PC-3 (cell line): ENCODE results near the gene MPPED1. TPM values are rescaled to one million over a fixed set of nuclear protein-coding genes. Genes with fewer than 3 reads are reported as not detected.

Experiments used
- ATAC-seq: fragments of 200-7000 bp; cut with Tn5 transposase; 2 replicates; pipeline ENCODE4 v1.9.1; 2020; ENCODE audit warnings: mild to moderate bottlenecking, moderate library complexity
- BruUV-seq: library from RNA; stranded (reverse); fragments of 400-500 nt; replicated peaks from 2 replicates; lab custom pipeline; 2021; lab: Mats Ljungman, UMichigan
- CTCF ChIA-PET: fragments of 300-600 bp; sonication (Branson Sonifier 250); formaldehyde crosslinking; loops from one replicate; lab custom pipeline; 2022; ENCODE audit warnings: antibody characterized with exemption; lab: Charles Lee
- POLR2A ChIA-PET: fragments of 300-600 bp; sonication (Branson Sonifier 250); formaldehyde crosslinking; loops from one replicate; lab custom pipeline; 2022; ENCODE audit warnings: antibody characterized with exemption; ENCODE audit not compliant: unreplicated experiment; lab: Charles Lee
- DNase-seq: peaks from one replicate; pipeline ENCODE4 v3.0.0-alpha.2; 2015
- H2AFZ ChIP-seq: fragments of 300-600 bp; sonication (generic); 2 replicates; pipeline ENCODE4 v1.6.0; 2016; ENCODE audit warnings: antibody characterized with exemption, low read length
- H3F3A ChIP-seq: fragments of 300-600 bp; sonication (generic); one replicate; pipeline ENCODE4 v1.6.0; 2017; ENCODE audit warnings: antibody characterized with exemption, low read length, control low read depth, mild to moderate bottlenecking; ENCODE audit not compliant: unreplicated experiment
- H3K27ac ChIP-seq: fragments of 300-600 bp; sonication (generic); 2 replicates; pipeline ENCODE4 v1.5.1; 2016; ENCODE audit warnings: mild to moderate bottlenecking, low read length
- H3K27me3 ChIP-seq: fragments of 300-600 bp; sonication (generic); 2 replicates; pipeline ENCODE4 v1.6.1; 2016; ENCODE audit warnings: low read length, mixed read lengths
- H3K36me3 ChIP-seq: fragments of 300-600 bp; sonication (generic); 2 replicates; pipeline ENCODE4 v1.6.1; 2016; ENCODE audit warnings: low read depth, mixed run types, low read length, mixed read lengths
- H3K4me1 ChIP-seq: fragments of 300-600 bp; sonication (generic); 2 replicates; pipeline ENCODE4 v1.5.1; 2016; ENCODE audit warnings: low read length; ENCODE audit not compliant: insufficient read depth
- H3K4me2 ChIP-seq: fragments of 300-600 bp; sonication (generic); 2 replicates; pipeline ENCODE4 v1.6.0; 2016; ENCODE audit warnings: low read length
- H3K4me3 ChIP-seq: fragments of 300-600 bp; sonication (generic); 2 replicates; pipeline ENCODE4 v1.5.1; 2016; ENCODE audit warnings: mild to moderate bottlenecking, low read length, mixed read lengths
- H3K79me2 ChIP-seq: fragments of 300-600 bp; sonication (generic); 2 replicates; pipeline ENCODE4 v1.6.1; 2017; ENCODE audit warnings: low read length, mixed read lengths
- H3K9ac ChIP-seq: fragments of 300-600 bp; sonication (generic); 2 replicates; pipeline ENCODE4 v1.6.0; 2016; ENCODE audit warnings: mild to moderate bottlenecking, low read length
- H3K9me2 ChIP-seq: fragments of 300-600 bp; sonication (generic); replicated peaks from 2 replicates; pipeline ENCODE4 v1.6.1; 2016; ENCODE audit warnings: mixed run types, low read length, mixed read lengths
- H3K9me3 ChIP-seq: fragments of 300-600 bp; sonication (generic); 2 replicates; pipeline ENCODE4 v1.6.1; 2016; ENCODE audit warnings: low read length, mixed read lengths
- H4K20me1 ChIP-seq: fragments of 300-600 bp; sonication (generic); 2 replicates; pipeline ENCODE4 v1.6.1; 2016; ENCODE audit warnings: low read length, mixed read lengths
- EZH2 ChIP-seq: fragments of 300-600 bp; sonication (generic); IDR thresholded peaks from one replicate; pipeline ENCODE4 v1.6.1; 2017; ENCODE audit warnings: antibody characterized with exemption, mild to moderate bottlenecking, low read length; ENCODE audit not compliant: unreplicated experiment
- EZH2phosphoT487 ChIP-seq: fragments of 300-600 bp; sonication (generic); IDR thresholded peaks from 2 replicates; pipeline ENCODE4 v1.6.1; 2018; ENCODE audit warnings: mild to moderate bottlenecking, antibody characterized with exemption, low read length, borderline replicate concordance
- intact Hi-C: fragments of 100-400 bp; cut with micrococcal nuclease; formaldehyde crosslinking; loops from 2 replicates; pipeline ENCODE4 v1.9.0; 2023
- total RNA-seq: library from RNA; depleted of rRNA; stranded (reverse); fragments of >200 nt; gene quantifications from 2 replicates; pipeline ENCODE4 v1.2.3, GENCODE V29; 2014
- TF ChIP-seq, protein P1 (sequence below): fragments of 300-600 bp; sonication (generic); conservative IDR thresholded peaks from 2 replicates; pipeline ENCODE4 v1.5.1; 2017; ENCODE audit warnings: antibody characterized with exemption, low read depth, mild to moderate bottlenecking, low read length

MPPED1 gene
- total RNA-seq, 1 experiment from 2014 or later: not detected

GRCh38 chr22:43439368-43440103, 27.7 kb downstream of the MPPED1 start:
- H3K36me3 ChIP-seq: no peaks in the 10 kb centered on the region
- no peak overlapping the region for H3K9ac ChIP-seq
- H3K27ac ChIP-seq: no peak overlapping the region
- BruUV-seq: no TSS peak
- TF ChIP-seq, protein P1, sequence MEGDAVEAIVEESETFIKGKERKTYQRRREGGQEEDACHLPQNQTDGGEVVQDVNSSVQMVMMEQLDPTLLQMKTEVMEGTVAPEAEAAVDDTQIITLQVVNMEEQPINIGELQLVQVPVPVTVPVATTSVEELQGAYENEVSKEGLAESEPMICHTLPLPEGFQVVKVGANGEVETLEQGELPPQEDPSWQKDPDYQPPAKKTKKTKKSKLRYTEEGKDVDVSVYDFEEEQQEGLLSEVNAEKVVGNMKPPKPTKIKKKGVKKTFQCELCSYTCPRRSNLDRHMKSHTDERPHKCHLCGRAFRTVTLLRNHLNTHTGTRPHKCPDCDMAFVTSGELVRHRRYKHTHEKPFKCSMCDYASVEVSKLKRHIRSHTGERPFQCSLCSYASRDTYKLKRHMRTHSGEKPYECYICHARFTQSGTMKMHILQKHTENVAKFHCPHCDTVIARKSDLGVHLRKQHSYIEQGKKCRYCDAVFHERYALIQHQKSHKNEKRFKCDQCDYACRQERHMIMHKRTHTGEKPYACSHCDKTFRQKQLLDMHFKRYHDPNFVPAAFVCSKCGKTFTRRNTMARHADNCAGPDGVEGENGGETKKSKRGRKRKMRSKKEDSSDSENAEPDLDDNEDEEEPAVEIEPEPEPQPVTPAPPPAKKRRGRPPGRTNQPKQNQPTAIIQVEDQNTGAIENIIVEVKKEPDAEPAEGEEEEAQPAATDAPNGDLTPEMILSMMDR: no peak
- TF ChIP-seq EZH2phosphoT487: no peak
- no peak for TF ChIP-seq EZH2
- H3K27me3 ChIP-seq: peaks cover 8% of the 10 kb centered on the region; the same call in 1 of the 2 replicates
- no peaks in the 10 kb centered on the region for H4K20me1 ChIP-seq
- DNase-seq: no peak
- no peaks in the 10 kb centered on the region for H3K9me3 ChIP-seq
- no peak overlapping the region for H2AFZ ChIP-seq
- no peak overlapping the region for H3K4me2 ChIP-seq
- H3K79me2 ChIP-seq: no peaks in the 10 kb centered on the region
- H3K4me1 ChIP-seq: no peaks in the 10 kb centered on the region
- H3F3A ChIP-seq: no peaks in the 10 kb centered on the region
- intact Hi-C loops: no loop called here
- POLR2A ChIA-PET: no interaction called here
- no peak for ATAC-seq
- CTCF ChIA-PET: no interaction called here
- H3K9me2 ChIP-seq: no peaks in the 10 kb centered on the region
- no peak overlapping the region for H3K4me3 ChIP-seq

DNA sequence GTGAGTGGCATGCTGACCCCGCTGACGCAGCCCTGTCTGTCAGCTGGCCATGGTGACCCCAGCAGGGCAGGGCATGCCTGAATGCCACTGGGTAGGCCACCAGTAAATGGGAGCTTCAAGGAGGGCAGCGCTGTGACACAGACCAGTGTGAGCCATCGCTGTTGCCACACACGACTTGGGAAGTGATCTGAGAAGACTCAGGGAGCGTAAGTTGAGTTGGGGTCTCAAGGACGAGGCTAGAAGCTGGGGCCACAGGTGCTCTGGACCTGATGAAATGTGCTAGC, 28.2 kb downstream of the MPPED1 start:
- Histone ChIP-seq H3F3A (no peaks in the 10 kb centered on the region), H2AFZ (no peak overlapping the region), H3K79me2 (no peaks in the 10 kb centered on the region), H3K4me2 (no peak overlapping the region), H3K4me3 (no peak overlapping the region), H3K27me3 (peaks cover 8% of the 10 kb centered on the region; the same call in 1 of the 2 replicates), H3K9me3 (no peaks in the 10 kb centered on the region), H3K9ac (no peak overlapping the region), H3K36me3 (no peaks in the 10 kb centered on the region), H3K4me1 (no peaks in the 10 kb centered on the region), H4K20me1 (no peaks in the 10 kb centered on the region), H3K9me2 (no peaks in the 10 kb centered on the region), H3K27ac (no peak overlapping the region)
- TF ChIP-seq EZH2phosphoT487: no peak
- TF ChIP-seq, protein P1: no peak
- TF ChIP-seq EZH2: no peak
- DNase-seq (no peak), ATAC-seq (no peak)
- intact Hi-C loops: no loop called here
- no TSS peak for BruUV-seq
- ChIA-PET CTCF (no interaction called here), POLR2A (no interaction called here)

DNA sequence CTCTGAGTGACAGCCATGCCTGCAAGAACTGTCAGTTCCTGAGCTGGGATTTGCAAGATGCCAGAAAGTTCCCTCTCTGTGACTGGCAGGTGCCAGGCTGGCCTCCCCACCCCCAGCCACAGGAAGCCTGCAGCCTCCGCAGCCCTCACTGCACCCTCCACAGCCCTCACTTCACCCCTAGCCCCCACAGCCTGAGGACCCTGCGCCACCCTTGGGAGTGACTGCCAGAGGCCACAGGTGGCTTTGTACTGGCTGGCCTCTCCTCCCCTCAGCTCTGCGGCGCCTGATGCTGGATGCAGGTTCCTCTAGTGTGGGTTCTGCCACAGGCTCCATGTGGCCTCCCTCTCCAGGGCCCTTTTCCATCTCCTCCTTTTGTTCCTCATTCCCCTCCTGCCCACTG, 28.7 kb downstream of the MPPED1 start:
- H3K4me3 ChIP-seq: no peak overlapping the region

More for the DNA sequence above, 28.7 kb downstream of the MPPED1 start:
- no TSS peak for BruUV-seq
- ATAC-seq: no peak
- Histone ChIP-seq H3K4me2 (no peak overlapping the region), H2AFZ (no peak overlapping the region), H3K27ac (no peak overlapping the region), H3K9ac (no peak overlapping the region), H3K9me3 (no peaks in the 10 kb centered on the region), H3K9me2 (no peaks in the 10 kb centered on the region), H4K20me1 (no peaks in the 10 kb centered on the region), H3K36me3 (no peaks in the 10 kb centered on the region), H3F3A (no peaks in the 10 kb centered on the region), H3K79me2 (no peaks in the 10 kb centered on the region), H3K27me3 (peaks cover 8% of the 10 kb centered on the region; the same call in 1 of the 2 replicates), H3K4me1 (no peaks in the 10 kb centered on the region)
- no peak for DNase-seq
- ChIA-PET POLR2A (no interaction called here), CTCF (no interaction called here)
- intact Hi-C loops: no loop called here
- TF ChIP-seq, protein P1: no peak
- no peak for TF ChIP-seq EZH2
- no peak for TF ChIP-seq EZH2phosphoT487
